Measurements from ENCODE around the gene PRPS1L1.

The PRPS1L1 gene

DNA sequence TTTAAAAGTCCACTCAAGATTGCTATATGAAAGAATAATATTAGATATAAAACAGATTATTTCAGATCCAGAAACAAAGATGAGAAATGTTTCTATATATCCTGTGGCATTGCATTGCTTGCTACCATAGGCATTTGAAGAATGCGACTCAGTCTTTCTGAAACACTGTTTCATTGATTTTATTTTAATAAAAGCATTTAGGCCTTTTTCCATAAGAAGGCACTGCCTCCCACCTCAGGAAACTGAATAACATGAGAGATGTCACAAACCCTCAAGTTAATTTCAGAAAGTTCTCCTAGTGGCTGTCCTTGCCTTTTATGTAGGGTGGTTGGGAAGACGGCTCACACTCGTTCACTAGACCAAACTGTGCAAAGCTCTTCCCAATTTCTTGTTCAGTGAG lies 23.3 kb downstream of the PRPS1L1 start:
- DNase-seq: no peak

DNA sequence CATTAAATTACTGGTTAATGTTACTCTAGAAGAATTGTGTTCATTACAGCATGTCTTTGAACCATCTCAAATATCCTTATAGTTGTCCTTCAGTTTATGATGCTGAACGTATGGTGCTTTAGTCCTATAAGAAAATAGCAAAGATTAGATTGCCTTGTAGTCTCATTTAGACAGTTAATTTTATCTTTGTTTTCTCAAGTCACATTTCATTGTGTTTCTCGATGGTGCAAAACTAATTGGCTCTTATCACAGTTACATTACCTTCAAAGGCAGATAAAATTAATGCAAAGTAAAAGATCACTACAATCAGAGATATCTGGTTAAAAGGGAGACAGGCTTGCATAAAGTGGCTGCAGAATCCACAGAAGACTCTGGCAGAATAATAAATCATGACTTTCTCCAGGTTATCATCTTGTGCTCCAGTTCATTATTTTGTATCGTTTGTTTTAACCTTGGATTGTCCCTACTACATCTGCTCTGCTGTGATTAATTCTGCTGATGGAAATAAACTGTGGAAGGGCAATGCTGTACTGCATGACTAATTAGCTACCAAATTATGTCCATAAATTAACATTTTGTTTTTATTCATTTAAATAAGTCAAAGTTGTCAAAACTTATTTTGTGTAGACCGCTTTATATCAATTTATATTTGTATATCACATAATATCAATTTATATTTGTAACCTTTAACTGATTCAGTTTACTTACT lies 24.2 kb downstream of the PRPS1L1 start:
- DNase-seq: no peak

DNA sequence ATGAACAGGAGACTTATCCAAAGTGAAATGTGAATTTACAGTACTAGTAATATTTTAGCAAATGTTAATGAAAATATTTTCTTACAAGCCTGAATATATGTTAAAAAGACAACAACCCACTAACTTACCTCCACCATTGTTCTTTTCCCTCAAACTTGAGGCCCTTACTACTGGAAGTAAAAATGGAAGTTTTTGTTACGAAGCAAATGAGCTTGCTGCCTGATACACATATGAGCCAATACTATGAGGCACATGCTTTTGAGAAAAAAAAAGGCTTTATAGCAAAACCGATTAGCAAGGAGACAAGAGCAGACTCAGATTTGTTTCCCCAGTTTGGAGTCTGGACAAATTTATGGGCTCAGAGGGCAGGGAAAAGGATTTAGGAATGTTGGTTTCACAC lies 29.0 kb downstream of the PRPS1L1 start:
- DNase-seq: no peak

DNA sequence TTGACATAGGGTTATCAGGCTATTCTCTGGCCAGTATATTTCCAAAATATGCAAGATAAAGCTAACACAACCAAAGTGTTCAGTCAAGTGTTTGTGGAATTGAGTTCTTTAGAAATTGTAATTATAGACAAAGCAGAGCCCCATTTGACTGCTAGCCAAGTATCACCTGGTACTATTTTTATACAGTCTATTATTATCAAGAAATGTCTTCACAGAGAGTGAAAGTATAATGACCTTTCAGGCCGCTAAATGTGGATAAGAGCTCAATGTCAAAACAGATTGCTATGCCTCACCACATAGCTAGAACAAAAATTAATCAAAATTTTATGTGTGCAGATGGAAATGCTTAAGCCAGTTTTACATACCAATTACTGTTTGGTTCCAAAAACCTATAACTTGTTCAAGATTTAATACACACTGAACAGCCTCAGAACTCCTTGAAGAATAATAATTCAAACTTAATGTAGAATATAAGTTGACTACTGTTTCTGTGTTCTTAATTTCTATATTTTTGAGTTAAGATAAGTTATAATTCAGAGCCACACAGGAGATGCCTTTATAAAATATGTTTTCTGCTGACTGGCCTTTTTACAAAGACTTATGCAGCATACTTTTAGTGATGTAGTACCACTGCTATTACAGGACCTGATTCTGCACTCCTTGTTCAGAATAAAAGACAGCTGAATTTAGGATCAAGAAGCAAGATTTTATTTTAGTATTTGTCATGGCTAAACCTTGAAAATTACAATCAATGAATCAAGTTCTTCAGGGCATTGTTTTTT lies 31.0 kb downstream of the PRPS1L1 start:
- no peak for DNase-seq

DNA sequence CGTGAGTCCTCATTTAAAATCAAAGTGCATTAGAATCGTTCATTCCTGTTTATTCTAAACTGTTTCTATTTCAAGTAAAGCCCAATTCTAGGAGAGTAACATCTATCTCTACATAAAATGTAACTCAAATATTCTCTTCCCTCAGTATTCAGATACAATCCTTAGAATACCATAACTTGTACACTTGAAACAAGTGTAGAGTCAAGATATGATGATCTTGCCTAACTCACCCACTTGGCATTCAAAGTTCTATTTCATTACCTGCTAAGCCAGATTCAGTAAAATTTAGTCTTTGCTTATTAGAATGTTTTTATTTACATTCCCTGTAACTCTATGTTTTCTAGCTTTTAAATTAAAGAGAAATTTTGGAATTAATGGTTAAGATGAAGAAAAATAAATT lies 31.6 kb downstream of the PRPS1L1 start:
- no peak for DNase-seq

DNA sequence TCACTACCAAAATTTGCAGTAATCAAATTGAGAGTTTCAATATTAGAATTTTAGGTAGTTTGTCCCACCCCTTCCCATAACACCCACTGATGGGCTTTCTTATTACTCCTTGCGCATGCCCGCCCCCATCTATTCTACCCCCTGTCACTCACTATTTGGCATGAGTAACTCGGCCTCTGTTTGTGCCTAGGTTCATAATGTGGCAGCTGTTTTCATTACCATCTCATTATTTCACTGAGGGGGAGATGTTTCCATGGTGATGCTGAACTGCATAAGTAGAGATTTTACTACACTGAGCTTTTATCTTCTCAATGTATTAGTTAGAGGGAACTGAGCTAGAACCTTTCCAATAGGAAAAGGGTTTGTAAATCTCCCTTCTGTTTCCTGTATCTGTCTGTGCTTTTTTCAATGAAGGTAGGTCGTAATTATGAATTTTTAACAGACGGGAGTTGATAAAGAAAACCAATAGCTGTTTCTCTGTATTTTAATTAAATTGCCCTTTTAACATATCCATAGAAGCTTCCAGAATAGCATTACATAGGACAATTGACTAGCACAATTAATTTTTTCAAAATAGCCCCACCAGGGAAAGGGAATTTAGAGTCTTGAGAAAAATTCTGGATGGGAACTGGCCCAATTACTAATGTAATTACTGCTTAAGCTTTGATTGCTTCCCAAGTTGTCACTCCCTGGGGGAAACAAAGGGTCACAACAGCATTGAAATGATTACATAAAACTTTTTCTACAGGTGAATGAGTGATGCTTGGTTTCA lies 33.4 kb downstream of the PRPS1L1 start:
- DNase-seq: no peak

DNA sequence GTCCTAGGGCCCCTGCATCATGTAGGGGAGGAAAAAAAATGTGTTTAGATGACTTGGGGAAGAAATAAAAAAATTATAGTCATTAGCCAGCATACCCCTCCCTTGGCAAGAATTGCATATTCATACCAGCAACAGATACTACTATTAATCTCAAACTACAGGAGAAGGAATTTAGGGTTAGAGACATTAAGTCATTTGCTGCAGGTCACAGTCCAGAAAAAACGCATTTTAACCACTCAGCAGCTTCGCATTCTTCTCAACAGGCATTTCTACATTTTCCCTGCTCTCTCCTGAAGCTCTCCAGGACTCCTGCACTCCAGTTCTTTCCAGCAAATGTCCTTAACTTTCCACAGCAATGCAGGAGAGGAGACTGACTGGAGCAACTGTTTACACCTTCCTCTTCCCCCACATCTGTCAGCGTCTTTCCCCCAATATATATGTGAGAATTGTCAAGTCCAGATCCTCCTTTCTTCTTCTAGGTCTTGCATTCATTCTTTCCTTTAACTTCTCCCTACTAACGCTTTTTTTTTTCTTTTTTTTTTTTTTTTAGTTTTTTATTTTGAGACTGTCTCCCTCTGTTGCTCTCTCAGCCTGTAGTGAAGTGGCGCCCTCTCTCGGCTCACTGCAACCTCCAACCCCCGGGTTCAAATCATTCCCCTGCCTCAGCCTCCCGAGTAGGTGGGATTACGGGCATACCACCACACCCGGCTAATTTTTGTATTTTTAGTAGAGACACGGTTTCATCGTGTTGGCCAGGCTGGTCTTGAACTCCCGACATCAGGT lies 35.6 kb downstream of the PRPS1L1 start:
- no peak for DNase-seq

DNA sequence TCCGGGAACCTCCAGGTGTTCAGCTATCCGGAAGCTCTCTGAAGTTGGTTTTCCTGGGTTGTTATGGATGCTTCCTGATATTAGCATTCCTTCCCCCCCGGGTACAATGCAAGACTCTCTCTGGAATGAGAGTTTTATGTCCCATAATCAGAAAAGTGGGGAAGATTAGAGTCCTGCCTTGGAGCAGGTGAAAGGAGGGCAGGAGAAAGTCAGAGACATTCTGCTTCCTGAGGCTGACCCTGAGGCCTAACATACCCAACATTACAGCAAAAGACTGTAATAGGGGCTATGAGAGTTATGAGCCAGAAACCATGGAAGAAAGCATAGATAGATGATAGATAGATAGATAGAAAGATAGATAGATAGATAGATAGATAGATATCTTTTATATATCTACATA lies 36.9 kb downstream of the PRPS1L1 start:
- DNase-seq: no peak

DNA sequence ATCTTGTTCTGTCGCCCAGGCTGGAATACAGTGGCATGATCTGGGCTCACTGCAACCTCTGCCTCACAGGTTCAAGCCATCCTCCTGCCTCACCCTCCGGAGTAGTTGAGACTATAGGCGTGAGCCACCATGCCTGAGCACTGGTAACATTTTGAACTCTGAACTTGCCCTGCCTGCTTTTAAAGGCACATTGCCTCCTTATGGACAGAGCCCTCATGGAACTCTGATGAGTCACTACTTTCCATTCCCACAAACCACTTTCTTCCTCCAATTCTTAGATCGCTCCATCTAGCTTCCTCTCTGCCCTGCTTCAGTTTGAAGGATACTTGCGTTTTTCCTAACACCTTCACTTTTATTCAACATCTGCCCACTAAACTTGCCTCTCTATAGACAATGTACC lies 38.1 kb downstream of the PRPS1L1 start:
- DNase-seq: no peak

DNA sequence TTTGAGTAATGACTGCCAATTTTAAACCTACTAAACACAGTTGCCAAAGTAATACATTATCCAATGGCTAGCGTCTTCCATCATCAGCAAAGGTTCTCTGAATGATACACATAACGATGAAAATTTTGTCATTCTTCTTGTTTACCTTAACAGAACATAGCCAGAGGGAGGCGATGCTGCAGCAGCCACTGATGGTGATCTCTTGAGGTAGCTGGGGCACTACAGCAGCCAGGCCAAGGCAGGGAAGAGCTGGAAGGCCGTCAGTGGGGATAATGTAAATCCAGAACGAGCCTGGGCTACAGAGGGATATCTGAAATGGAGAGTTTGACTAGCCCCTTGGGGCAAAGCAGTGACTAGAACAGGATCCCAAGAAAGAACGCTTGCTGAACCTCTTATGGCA lies 38.8 kb downstream of the PRPS1L1 start:
- DNase-seq: no peak

DNA sequence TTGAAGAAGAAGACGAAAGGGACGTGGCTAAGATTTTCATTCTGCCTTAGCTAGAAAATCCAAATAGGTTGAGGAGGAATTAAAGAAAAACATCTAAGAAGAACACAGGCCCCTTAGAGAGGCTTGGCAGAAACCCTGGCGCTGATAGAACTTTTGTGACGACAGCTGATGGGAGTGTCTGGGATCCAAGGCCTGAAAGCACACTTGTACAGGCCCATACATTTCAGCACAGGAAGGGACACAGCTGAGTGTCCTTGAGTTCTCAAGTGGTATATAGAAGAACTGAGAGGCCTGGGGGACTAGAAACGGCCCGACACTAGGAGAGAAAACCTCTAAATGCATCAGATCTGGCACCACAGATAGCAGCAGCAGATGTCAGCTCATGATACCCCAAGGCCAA lies 39.5 kb downstream of the PRPS1L1 start:
- DNase-seq: no peak

DNA sequence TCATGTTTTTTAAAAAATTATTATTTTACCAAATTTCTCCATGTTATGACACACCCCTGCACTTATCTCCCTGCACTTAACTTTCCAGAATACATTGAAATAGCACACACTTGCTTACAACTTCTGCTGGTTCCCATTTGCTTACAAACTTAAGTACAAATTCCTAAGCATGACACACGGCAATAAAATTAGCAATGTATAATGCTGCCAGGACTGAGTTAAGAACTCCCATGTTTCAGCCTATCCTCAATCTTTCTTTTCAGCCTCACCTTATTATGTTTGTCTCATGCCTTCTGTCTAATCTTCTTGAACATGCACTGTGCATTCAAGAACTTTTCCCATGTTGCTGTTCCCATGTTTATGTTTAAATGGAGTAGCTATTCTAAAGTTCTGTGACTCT lies 40.8 kb downstream of the PRPS1L1 start:
- DNase-seq: no peak

DNA sequence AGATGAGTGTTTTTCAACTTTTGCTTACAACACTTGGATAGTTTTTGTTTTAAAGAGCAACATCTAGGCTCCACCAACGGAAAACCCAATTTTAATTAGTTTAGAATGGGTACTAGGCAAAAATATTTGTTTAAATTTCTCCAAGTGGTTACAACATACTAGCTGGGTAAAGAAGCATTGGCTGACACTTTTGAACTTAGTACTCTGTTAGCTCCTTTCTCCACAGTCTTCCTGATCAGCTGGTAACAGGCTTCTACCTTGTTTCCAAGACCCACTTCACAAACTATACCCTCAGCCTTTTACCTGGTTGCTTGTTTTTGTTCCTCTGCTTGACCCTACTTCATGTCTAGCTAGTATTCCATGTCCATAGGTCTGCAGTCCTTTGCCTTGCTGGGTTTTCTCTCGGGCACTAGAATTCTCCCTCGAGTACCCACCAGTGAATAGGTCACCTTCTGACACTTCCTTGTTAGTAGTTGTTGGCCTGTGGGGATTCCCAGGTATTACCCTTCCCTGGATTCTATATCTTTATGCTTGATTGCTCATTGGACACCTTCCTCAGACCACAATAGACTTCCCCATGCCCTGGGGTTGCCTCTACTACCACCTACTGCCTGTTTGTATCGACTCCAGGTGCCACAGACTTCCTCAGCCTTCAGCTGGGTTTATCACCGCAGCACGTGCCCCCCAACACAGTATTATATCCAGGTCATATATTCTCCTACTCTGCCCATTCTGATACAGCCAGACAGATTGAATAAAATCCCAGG lies 42.0 kb downstream of the PRPS1L1 start:
- no peak for DNase-seq

DNA sequence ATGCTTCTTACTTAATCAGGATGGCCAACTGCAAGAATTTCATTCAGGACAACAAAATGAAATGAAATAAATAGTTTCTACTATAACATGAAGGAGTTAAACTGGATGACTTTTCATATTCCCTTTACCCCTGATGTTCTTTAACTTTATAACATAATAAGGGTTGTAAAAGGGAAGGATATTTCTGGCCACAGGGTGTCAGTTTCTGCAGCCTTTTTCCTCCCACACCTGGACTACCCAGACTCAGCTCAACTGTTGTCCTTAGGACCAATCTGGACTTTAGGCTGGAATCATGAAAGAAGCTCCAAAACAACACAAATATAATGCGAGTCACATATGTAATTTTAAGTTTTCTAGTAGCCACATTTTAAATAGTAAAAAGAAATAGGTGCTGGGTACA lies 43.4 kb downstream of the PRPS1L1 start:
- DNase-seq: no peak

DNA sequence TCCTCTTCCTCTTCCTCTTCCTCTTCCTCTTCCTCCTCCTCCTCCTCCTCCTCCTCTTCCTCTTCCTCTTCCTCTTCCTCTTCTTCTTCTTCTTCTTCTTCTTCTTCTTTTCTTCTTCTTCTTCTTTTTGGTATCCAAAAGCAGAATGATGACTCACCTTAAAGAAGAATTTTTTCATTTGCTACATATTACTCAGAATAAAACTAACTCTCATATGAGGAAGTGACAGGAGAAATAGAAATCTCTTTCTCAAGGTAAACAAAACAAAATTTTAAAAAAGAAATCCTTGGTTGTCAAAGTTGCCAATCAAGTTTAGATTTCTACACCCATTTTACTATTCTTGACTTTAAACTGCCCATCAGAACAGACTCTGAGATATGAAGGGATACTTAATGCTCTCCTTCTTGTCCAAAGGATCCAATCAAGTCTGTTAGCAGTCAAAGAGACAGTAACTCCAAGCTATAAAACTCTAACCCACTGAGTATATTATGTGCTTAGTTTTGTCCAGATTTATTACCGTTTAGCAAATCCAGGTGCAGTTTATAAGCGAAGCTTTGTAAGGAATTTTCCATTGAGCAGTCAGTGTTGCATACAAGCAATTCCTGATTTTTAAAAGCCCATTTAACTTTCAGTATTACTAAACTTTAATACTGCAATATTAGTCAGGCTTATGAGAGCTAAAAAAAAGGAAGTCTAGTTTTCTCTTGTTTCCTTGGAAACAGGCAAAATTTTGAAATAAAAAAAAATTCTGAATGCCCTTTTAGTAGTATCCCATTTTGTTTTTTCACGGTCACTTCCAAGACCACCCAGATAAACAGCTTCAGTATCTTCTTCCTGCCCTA lies 44.2 kb downstream of the PRPS1L1 start:
- DNase-seq: no peak

DNA sequence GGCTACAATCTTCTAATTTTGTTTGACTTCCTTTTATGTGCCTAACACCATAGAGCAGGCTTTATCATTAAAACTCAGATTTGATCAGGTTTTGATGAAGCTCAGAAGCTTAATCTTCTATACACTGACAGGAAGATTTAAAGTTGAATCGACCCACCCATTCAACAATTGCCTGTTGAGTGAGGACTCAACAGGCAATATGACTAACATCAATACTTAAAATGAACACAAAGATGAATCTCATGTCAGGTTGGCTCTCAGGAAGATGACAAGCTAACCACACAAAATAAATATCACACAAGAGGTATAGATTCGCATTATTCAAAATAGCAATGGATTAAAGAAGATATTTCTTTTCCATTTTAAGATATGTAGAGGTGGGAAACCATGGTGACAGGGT lies 50.7 kb downstream of the PRPS1L1 start:
- no peak for DNase-seq
